Measurements from ENCODE around the gene UBE2E3. TPM values are rescaled to one million over a fixed set of nuclear protein-coding genes. Genes with fewer than 3 reads are reported as not detected.
"Not testable (repeated sequence)": the region's sequence is repeated elsewhere in the genome, so short reads cannot be mapped to it uniquely, and the experiment has no call there.

Gene UBE2E3
- polyA plus RNA-seq (ENCODE audit: insufficient read length in 4 of 4), result 100 to 1,000 TPM; 199 to 257 (median 216) TPM

DNA sequence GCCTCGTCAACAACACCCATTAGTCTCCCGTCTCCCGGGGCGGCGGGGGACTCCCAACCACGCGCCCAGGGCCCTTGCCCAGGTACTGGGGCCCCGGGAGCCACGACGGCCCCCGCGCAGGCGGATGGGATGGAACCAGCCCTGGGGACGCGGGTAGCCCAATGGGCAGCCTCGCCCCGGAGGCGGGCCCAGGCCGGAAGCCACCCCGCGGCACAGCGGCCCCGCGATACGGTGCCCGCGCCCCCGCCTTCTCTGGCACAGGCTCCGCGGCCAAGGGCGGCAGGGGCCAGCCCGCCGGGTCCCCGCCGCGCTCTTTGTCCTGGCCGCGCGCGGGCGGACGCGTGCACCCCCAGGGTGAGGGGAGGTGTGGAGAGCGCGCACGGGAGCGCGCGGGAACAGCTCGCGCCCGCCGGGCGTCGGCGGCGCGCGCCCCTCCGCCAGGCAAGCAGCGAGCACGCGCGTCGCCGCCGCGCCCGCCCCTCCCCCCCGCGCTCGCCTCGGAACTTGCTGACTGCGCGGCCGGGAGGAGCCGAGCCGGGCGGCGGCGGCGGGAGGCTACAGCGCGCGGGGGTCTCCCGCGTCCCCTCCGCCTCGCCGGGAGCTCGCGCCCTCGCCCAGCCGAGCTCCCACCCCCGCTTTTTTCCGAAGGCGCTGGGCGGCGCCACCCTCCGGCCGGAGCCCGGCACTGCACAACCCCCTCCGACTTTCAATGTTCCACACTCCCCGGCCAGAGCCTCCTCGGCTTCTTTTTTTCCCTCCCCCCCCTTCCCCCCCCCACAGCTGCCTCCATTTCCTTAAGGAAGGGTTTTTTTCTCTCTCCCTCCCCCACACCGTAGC lies at the start of gene UBE2E3:
Gene UBE2E3 (plus strand): TSS at position 500 of the 837 bp plus-strand sequence. CDS start 1,438 bp downstream, outside the sequence.
- peak; percentile 48 to 73 (median 64) for DNase-seq (ENCODE audit: low read depth in 4 of 4, low spot score in 2 of 4)

DNA sequence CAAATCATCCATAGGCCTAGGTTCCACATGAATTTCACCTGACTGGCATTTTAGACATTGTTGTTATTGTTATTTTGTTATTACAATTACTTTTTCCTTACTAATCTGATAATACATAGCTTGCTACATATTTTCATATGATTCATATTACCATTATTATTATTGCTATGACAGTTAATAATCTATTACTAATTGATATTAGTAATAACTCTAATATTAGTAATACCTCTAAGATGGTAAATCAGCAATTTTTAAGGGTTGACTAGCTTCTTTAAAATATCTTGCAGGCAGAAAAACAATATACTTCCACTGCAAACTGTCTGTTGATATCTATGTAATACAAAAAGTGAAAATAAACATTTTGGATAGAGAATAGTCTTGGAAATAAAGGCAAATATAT lies 48.6 kb upstream of the UBE2E3 start:
- DNase-seq (ENCODE audit: low read depth in 4 of 4, low spot score in 2 of 4), result no peak

DNA sequence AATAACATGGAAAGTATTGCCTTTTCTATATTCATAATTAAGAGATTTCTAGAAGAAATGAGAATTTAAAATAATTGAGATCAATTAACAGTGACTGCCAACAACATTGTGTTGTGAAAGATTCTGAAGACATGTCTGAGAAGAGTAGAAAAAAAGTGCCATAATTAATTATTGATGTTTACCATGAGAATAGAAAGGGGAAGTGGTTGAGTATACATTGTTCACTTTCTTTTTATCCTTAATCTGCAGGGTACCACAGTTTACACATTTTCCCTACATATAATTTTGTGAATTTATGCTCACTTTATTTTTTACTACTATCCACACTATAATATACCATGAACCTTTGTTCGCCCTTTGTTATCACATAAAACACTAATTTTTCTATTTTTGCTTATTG lies 47.1 kb upstream of the UBE2E3 start:
- no peak for DNase-seq (ENCODE audit: low read depth in 4 of 4, low spot score in 2 of 4)

- no peak for DNase-seq (ENCODE audit: low read depth in 4 of 4, low spot score in 2 of 4)
Measured at GRCh38 chr2:180934911-180935310, 45.5 kb upstream of the UBE2E3 start.

GRCh38 chr2:180937480-180937879 lies 42.9 kb upstream of the UBE2E3 start:
- not testable (repeated sequence) for DNase-seq (ENCODE audit: low read depth in 4 of 4, low spot score in 2 of 4)

- no peak for DNase-seq (ENCODE audit: low read depth in 4 of 4, low spot score in 2 of 4)
Measured at GRCh38 chr2:180938451-180938850, 42.0 kb upstream of the UBE2E3 start.

DNA sequence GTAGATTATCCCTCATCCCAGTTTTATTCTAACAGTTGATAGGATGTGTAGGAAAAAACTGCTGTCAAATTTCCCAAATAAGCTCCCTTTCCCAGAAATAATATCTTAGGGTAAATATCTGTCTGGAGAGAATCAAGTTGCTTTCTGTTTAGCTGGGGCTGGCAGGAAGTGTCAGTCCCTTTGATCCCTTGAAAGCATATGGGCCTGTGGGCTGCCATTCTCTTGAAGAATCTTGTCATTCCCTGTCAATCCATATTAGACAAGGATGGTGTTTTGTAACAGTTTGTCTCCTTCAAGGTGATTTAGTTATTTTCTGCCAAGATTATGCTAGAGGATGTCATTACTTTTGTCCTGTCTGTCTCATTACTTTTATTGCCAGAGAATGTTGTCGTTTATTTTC lies 37.1 kb upstream of the UBE2E3 start:
- no peak for DNase-seq (ENCODE audit: low read depth in 4 of 4, low spot score in 2 of 4)

GRCh38 chr2:180944372-180944771 lies 36.0 kb upstream of the UBE2E3 start:
- DNase-seq (ENCODE audit: low read depth in 4 of 4, low spot score in 2 of 4), result no peak

DNA sequence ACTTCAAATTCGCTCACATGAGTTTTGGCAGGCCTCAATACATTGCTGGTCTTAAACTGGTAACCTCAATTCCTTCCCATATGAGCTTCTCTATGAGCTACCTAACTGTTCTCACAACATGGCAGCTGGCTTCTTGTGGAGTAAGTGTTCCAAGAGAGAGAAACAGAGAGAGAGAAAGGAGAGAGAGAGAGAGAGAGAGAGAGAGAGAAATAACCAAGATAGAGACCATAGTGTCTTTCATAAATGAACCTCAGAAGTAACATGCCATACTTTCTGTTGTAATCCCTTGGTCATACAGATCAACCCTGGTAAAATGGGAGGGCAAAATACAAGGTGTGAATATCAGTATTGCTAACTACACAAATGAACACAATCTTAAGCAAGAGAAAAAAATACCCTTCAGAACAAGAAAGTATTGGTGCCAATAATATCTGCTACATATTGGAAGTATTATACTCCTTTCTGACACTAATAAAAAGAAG lies 33.2 kb upstream of the UBE2E3 start:
- DNase-seq (ENCODE audit: low read depth in 4 of 4, low spot score in 2 of 4), result no peak

DNA sequence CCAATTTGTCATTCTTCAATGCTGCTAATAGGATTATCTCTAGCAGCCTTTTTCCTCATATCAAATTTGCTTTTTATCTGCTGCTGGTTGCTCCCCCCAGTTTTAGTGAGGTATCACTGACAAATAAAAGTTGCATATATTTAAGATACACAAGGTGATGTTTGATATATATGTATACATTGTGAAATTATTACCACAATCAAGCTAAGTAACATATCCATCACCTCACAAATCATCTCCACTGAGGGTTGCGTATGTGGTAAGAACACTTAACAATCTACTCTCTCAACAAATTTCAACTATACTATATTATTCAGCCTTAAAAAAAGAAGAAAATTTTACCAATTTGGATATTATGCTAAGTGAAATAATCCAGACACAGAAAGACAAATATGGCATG lies 30.5 kb upstream of the UBE2E3 start:
- DNase-seq (ENCODE audit: low read depth in 4 of 4, low spot score in 2 of 4), result no peak

DNA sequence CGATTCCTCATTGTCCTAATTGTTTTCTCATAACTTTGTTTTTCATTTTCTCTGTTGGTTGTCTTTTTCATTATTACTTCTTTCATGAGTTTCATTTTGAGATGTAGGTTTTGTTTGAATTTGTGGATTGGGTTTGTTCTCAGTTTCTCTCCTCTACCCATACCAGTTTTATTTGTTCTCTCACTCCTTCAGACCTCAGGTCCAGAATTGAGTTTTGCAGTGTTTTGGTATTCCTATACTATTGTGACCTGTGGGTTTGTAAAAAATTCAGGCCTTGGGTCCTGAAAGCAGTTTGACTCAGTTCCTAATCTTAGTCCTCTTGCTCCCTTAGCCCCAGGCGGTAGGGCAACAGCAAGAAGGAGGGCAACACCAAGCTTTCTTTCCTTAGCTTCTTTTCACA lies 28.3 kb upstream of the UBE2E3 start:
- DNase-seq (ENCODE audit: low read depth in 4 of 4, low spot score in 2 of 4), result no peak

GRCh38 chr2:180952731-180953336 lies 27.6 kb upstream of the UBE2E3 start:
- no peak for DNase-seq (ENCODE audit: low read depth in 4 of 4, low spot score in 2 of 4)

GRCh38 chr2:180953550-180953949 lies 26.9 kb upstream of the UBE2E3 start:
- DNase-seq (ENCODE audit: low read depth in 4 of 4, low spot score in 2 of 4), result no peak

DNA sequence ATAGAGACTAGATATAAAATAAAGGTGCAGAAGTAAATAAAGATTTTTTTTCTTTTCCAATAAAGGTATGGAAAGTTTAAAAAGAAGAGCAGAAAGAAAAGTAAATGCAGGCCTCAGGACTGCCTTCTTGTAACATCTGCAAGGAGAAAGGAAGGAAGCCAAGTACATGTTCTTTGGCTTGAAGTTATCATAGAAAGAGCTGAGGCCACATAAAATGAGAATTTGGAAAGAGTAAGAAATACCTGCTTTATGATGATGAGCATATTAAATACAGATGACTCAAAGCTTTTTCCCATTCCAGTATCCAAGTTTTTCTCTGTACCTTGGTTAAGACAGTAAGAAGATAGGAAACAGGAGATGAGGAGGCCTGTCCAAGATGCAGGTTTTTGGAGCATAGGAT lies 25.3 kb upstream of the UBE2E3 start:
- no peak for DNase-seq (ENCODE audit: low read depth in 4 of 4, low spot score in 2 of 4)

DNA sequence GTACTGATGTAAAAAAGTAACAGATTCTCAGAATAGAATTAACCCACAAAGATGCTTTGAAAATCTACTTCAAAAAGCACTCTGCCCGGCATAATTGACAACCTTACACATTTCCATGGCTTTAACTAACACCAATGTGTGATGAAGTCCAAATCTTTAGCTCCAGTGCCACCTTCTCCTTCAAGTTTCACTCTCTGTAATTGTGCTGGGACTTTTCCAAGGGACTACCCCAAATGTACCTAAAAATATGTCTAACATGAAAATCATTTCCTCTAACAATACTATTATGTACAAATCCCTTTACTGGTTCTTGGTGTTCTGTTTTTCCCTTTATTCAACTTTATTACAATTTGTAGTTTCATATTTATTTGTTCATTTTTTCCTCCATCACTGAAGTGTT lies 20.6 kb upstream of the UBE2E3 start:
- no peak for DNase-seq (ENCODE audit: low read depth in 4 of 4, low spot score in 2 of 4)

GRCh38 chr2:180960982-180961381 lies 19.4 kb upstream of the UBE2E3 start:
- DNase-seq (ENCODE audit: low read depth in 4 of 4, low spot score in 2 of 4), result no peak

DNA sequence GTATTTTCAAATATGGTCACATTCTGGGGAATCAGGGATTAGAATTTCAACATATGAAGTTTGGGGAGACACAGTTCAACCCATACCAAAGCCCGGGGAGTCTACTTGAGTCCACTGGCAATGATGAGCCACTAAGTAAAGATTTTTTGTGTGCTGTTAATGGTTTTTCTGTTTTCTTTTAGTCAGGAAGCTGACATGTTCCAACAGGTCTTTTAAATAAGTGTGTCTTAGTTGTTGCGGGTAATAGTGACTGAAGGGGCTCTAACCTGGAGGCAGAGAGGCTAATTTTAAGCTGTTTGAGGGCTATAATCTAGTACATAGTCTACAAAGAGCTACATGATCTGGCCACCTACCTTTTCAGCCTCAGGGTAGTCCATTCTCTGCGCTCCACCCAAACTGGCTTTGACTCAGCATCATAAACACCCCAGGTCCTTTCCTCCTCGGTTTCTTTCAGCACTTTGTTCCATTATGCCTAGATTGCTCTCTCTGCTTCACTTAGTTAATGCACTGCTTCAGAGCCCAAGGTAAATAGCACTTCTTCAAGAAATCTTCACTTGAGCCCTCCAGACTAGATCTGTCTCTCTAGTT lies 17.6 kb upstream of the UBE2E3 start:
- DNase-seq (ENCODE audit: low read depth in 4 of 4, low spot score in 2 of 4), result no peak

- DNase-seq (ENCODE audit: low read depth in 4 of 4, low spot score in 2 of 4), result no peak
Measured at GRCh38 chr2:180966378-180966777, 14.0 kb upstream of the UBE2E3 start.

DNA sequence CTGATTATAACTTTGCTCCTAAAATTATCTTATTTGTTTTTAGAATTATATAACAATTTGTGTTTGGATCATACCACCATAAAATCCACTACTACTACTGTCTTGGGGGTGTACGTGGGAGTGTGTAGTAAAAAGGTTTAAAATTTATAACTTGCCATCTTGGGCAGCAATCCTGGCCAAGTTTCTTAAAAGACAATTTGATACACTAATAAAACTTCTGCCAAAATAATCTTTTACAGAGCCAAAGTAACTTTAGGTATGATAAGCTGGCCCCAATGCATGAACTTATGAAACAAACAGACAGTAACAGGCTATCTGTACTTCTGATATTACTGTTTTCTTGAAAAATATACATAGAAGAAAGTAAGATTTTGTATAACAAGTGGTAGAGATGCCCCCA lies 11.3 kb upstream of the UBE2E3 start:
- no peak for DNase-seq (ENCODE audit: low read depth in 4 of 4, low spot score in 2 of 4)

DNA sequence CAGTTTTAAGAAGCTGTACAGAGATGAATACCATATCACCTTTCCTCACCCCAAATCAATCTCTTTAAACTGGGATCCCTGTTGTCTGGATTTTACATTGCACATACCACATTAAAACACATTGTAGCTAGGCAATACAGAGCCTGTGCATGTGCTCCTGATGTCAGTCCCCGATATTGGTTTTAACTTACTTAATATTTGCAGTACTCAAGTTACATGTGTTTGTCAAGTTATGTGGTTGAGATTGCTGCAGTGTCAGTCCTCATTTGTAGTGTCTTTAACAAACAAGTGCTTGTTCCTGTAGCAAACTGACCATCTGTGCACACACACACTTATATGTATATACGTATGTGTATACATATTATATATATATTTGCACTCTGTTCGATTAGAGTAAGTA lies 10.4 kb upstream of the UBE2E3 start:
- DNase-seq (ENCODE audit: low read depth in 4 of 4, low spot score in 2 of 4), result no peak

- no peak for DNase-seq (ENCODE audit: low read depth in 4 of 4, low spot score in 2 of 4)
Measured at GRCh38 chr2:180971811-180972210, 8.6 kb upstream of the UBE2E3 start.

DNA sequence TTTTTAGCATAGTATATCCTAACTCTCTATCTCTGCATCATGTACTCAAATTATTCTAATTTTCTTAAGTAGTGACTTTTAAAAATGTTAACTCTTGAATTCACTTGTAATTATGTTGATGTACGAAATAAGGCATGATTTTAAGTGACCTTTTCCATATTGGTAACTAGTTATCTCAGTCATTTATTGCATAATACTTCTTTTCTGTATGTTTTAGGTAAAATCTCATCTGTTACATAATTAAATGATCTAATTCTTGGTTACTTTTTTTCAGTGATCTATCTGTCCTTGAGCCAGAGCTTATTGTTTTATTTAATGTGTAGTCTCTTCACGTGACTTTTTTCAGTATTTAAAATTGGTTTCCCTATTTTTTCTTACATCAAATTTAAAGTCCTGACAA lies 4.8 kb upstream of the UBE2E3 start:
- DNase-seq (ENCODE audit: low read depth in 4 of 4, low spot score in 2 of 4), result no peak

Measured in left renal cortex interstitium (tissue), 4 donors.